IMR-90 (cell line): ENCODE results near the gene SLC26A1. TPM values are rescaled to one million over a fixed set of nuclear protein-coding genes. Genes with fewer than 3 reads are reported as not detected.
A peak's percentile ranks its signal among the peaks of the same experiment; 100 is the strongest.

Experiments used
- ATAC-seq: fragments of 200-7000 bp; cut with Tn5 transposase; 2 replicates; pipeline ENCODE4 v1.9.1; 2020; ENCODE audit warnings: low read depth, mild to moderate bottlenecking, moderate library complexity
- BruUV-seq: library from RNA; stranded (reverse); fragments of 400-500 nt; replicated peaks from 2 replicates; lab custom pipeline; 2021; lab: Mats Ljungman, UMichigan
- CTCF ChIA-PET: fragments of 300-600 bp; formaldehyde crosslinking; extraction: SDS; loops from one replicate; lab custom pipeline; 2021; ENCODE audit warnings: antibody characterized with exemption; lab: Yijun Ruan, JAX
- POLR2A ChIA-PET: fragments of 300-600 bp; sonication (Branson Sonifier 250); formaldehyde crosslinking; loops from one replicate; lab custom pipeline; 2022; ENCODE audit warnings: antibody characterized with exemption; ENCODE audit not compliant: unreplicated experiment; lab: Charles Lee
- DNase-seq: peaks from one replicate; pipeline ENCODE4 v3.0.0; 2013
- H2AFZ ChIP-seq: replicated peaks from 2 replicates; pipeline ENCODE3; 2013; ENCODE audit warnings: low read length, mild to moderate bottlenecking; ENCODE audit not compliant: poor library complexity
- H2AK5ac ChIP-seq: 2 replicates; pipeline ENCODE4 v1.6.1; 2013; ENCODE audit warnings: low read depth, low read length, inconsistent platforms
- H2AK9ac ChIP-seq: replicated peaks from 2 replicates; pipeline ENCODE3; 2013; ENCODE audit warnings: mild to moderate bottlenecking, low read depth, low read length, moderate library complexity; ENCODE audit not compliant: poor library complexity
- H2BK120ac ChIP-seq: 2 replicates; pipeline ENCODE4 v1.6.1; 2013; ENCODE audit warnings: low read depth, low read length, inconsistent platforms
- H2BK15ac ChIP-seq: 3 replicates; pipeline ENCODE4 v1.6.1; 2013; ENCODE audit warnings: low read depth, low read length, inconsistent platforms
- H2BK20ac ChIP-seq: 2 replicates; pipeline ENCODE4 v1.6.1; 2013; ENCODE audit warnings: low read depth, mild to moderate bottlenecking, inconsistent platforms, low read length, moderate library complexity
- H2BK5ac ChIP-seq: 2 replicates; pipeline ENCODE4 v1.6.1; 2013; ENCODE audit warnings: mild to moderate bottlenecking, low read depth, low read length, inconsistent platforms; ENCODE audit not compliant: poor library complexity, severe bottlenecking
- H3K14ac ChIP-seq: replicated peaks from 2 replicates; pipeline ENCODE4 v1.6.1; 2013; ENCODE audit warnings: low read depth, low read length, inconsistent platforms
- H3K18ac ChIP-seq: 2 replicates; pipeline ENCODE4 v1.6.1; 2013; ENCODE audit warnings: low read depth, low read length, control low read depth
- H3K23ac ChIP-seq: 2 replicates; pipeline ENCODE4 v1.6.1; 2013; ENCODE audit warnings: low read depth, low read length, inconsistent platforms
- H3K27ac ChIP-seq: 2 replicates; pipeline ENCODE4 v1.5.1; 2013; ENCODE audit warnings: mild to moderate bottlenecking, control low read depth, low read length; ENCODE audit not compliant: insufficient read depth
- H3K27me3 ChIP-seq: 2 replicates; pipeline ENCODE4 v1.6.1; 2013; ENCODE audit warnings: low read length; ENCODE audit not compliant: control insufficient read depth, insufficient read depth
- H3K36me3 ChIP-seq: 2 replicates; pipeline ENCODE4 v1.6.1; 2013; ENCODE audit warnings: low read length, mixed read lengths; ENCODE audit not compliant: control insufficient read depth, insufficient read depth
- H3K4ac ChIP-seq: 2 replicates; pipeline ENCODE4 v1.6.1; 2013; ENCODE audit warnings: low read depth, low read length, inconsistent platforms
- H3K4me1 ChIP-seq: 2 replicates; pipeline ENCODE4 v1.6.1; 2013; ENCODE audit warnings: low read length, mixed read lengths; ENCODE audit not compliant: control insufficient read depth, insufficient read depth
- H3K4me2 ChIP-seq: 2 replicates; pipeline ENCODE4 v1.6.1; 2013; ENCODE audit warnings: low read depth, mild to moderate bottlenecking, control low read depth, low read length, moderate library complexity
- H3K4me3 ChIP-seq: 2 replicates; pipeline ENCODE4 v1.5.1; 2013; ENCODE audit warnings: low read depth, mild to moderate bottlenecking, control low read depth, low read length, moderate library complexity; ENCODE audit not compliant: insufficient read depth
- H3K56ac ChIP-seq: 2 replicates; pipeline ENCODE4 v1.6.1; 2013; ENCODE audit warnings: low read length, inconsistent platforms; ENCODE audit not compliant: insufficient read depth; ENCODE audit errors: extremely low read depth
- H3K79me1 ChIP-seq, 2 experiments: 2 replicates each; pipeline ENCODE4 v1.6.1; 2013; ENCODE audit warnings: low read length in 2 of 2, inconsistent platforms in 1 of 2, low read depth in 1 of 2
- H3K9ac ChIP-seq: 2 replicates; pipeline ENCODE4 v1.6.1; 2013; ENCODE audit warnings: low read depth, low read length, control low read depth
- H3K9me1 ChIP-seq: 2 replicates; pipeline ENCODE4 v1.6.1; 2013; ENCODE audit warnings: low read length, inconsistent platforms; ENCODE audit not compliant: insufficient read depth
- H3K9me3 ChIP-seq: 2 replicates; pipeline ENCODE4 v1.6.1; 2013; ENCODE audit warnings: low read length; ENCODE audit not compliant: control insufficient read depth, insufficient read depth
- H4K20me1 ChIP-seq: 2 replicates; pipeline ENCODE4 v1.6.1; 2013; ENCODE audit warnings: low read length, inconsistent platforms; ENCODE audit not compliant: insufficient read depth
- H4K5ac ChIP-seq: 2 replicates; pipeline ENCODE4 v1.6.1; 2013; ENCODE audit warnings: mild to moderate bottlenecking, low read depth, low read length, control low read depth
- H4K8ac ChIP-seq, 2 experiments: 2 replicates each; pipeline ENCODE4 v1.6.1; 2013; ENCODE audit warnings: low read depth in 2 of 2, low read length in 2 of 2, control low read depth in 1 of 2, inconsistent platforms in 1 of 2
- H4K91ac ChIP-seq: 2 replicates; pipeline ENCODE4 v1.6.1; 2013; ENCODE audit warnings: low read depth, low read length, inconsistent platforms; ENCODE audit not compliant: insufficient read depth
- POLR2A ChIP-seq: IDR thresholded peaks from 2 replicates; pipeline ENCODE4 v1.6.1; 2012; ENCODE audit warnings: mild to moderate bottlenecking, low read depth, low read length
- WGBS, 2 experiments: methylation state at CpG; one replicate each; pipeline versions ENCODE4 v1.1.5 to v1.1.7; 2013; ENCODE audit warnings: missing lambda C conversion rate in 2 of 2; ENCODE audit not compliant: insufficient read length in 1 of 2; ENCODE audit errors: extremely low coverage in 2 of 2; 5-methylcytosine and 5-hydroxymethylcytosine counted together
- dilution Hi-C: fragments of 300-500 bp; cut with HindIII; formaldehyde crosslinking; loops from one replicate; pipeline ENCODE4 v1.14.3; 2018; ENCODE audit warnings: low sequenced_read_pairs; ENCODE audit not compliant: unreplicated experiment
- in situ Hi-C: fragments of 300-500 bp; cut with MboI; formaldehyde crosslinking; loops from 3 replicates; pipeline ENCODE4 v1.14.3; 2019; ENCODE audit warnings: low sequenced_read_pairs, inconsistent platforms, mixed read lengths
- intact Hi-C: fragments of 100-400 bp; cut with micrococcal nuclease; formaldehyde crosslinking; loops from 2 replicates; pipeline ENCODE4 v1.10.0; 2022
- polyA plus RNA-seq, 3 experiments: library from polyadenylated mRNA; depleted of rRNA; stranded (reverse); fragments of >200 nt; gene quantifications; 2 replicates each; pipeline ENCODE4 v1.2.3, GENCODE V29; 2012; ENCODE audit warnings: low replicate concordance in 1 of 3
- total RNA-seq: library from RNA; depleted of rRNA; stranded (reverse); fragments of >200 nt; gene quantifications from 2 replicates; pipeline ENCODE4 v1.2.3, GENCODE V29; 2012

Gene SLC26A1
- total and polyA plus RNA-seq, 2 of the 4 experiments (the other 2 are of a cell fraction) = 0.09 TPM; not detected in 1

DNA sequence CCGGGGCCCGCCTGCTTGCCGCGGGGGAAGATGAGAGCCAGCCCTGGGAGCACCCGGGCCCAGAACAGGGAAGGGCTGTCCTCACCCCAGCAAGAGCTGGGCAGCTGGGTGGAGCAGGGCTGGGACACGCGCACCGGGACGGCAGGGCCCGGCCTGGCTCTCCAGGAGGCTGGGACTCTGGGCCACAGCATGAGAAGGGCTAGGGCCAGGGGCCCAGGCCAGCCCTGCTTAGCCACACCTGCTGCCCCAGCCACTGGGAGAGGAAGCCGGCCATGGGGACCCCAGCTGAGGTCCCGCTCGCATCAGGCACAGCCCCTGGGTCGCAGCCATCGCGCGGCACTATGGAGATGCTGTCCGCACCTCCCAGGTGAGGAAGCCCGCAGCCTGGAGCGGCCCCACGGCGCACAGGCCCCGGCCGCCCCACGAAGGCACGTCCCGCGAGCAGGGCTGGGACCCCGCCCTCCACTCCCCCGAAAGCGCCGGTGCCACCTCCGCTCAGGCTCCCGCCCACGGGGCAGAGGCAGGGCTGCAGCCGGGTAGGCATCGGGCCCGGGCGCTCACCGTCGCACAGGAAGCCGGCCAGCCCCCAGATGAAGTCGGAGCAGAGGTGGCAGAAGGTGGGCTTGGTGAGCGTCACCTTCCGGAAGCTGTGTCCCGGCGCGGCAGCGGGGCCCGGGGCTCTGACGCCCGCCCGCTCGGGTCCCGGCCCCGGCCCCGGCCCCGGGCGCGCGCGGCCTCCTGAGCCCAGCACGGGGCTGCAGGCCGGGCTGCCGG, 20.4 kb downstream of the SLC26A1 start:
- Histone ChIP-seq H2BK20ac (no peak overlapping the region), H2AFZ (peak overlapping the region; percentile 91), H4K91ac (no peak overlapping the region), H4K5ac (no peak overlapping the region), H3K18ac (no peak overlapping the region), H3K9me1 (no peaks in the 10 kb centered on the region; the same call in 1 of the 2 replicates), H3K9ac (peak overlapping the region; percentile 48), H2BK120ac (no peak overlapping the region), H3K4ac (peak overlapping the region; percentile 61), H3K4me1 (peaks cover 4% of the 10 kb centered on the region; the same call in 1 of the 2 replicates), H3K9me3 (no peaks in the 10 kb centered on the region), H3K14ac (no peak overlapping the region; the same call in 1 of the 2 replicates), H3K27me3 (no peaks in the 10 kb centered on the region), H4K20me1 (peaks cover 32% of the 10 kb centered on the region), H3K56ac (no peak overlapping the region), H3K36me3 (peaks cover 3% of the 10 kb centered on the region; the same call in 1 of the 2 replicates), H2BK15ac (no peak overlapping the region), H3K79me1 (peaks cover 13 to 24% of the 10 kb centered on the region in 2 experiments; a peak in 3 of 4 replicates), H2AK5ac (peak overlapping the region; percentile 39; the same call in 1 of the 2 replicates), H2BK5ac (no peak overlapping the region), H2AK9ac (peak overlapping the region; percentile 95), H3K23ac (0 out of 2 replicates have a peak overlapping the region, but pooled peaks have one; percentile 24), H4K8ac (peak overlapping the region in 1 of 2 experiments; percentile 65; a peak in 1 of 4 replicates), H3K27ac (no peak overlapping the region; the same call in 1 of the 2 replicates), H3K4me2 (peak overlapping the region; percentile 84), H3K4me3 (peak overlapping the region; percentile 87)
- in situ Hi-C loops (no loop called here), dilution Hi-C loops (no loop called here), intact Hi-C loops (no loop called here)
- ChIA-PET POLR2A (no interaction called here), CTCF (no interaction called here)
- 1% methylated on average over 26 of the region's 65 CpGs; no CpG with 5 or more reads in 1 of the 2 experiments for WGBS, 2 experiments
- BruUV-seq = no TSS peak
- ATAC-seq = peak; percentile 65
- DNase-seq = no peak
- no peak for TF ChIP-seq POLR2A
